Measurements from ENCODE around the gene AHCY. TPM values are rescaled to one million over a fixed set of nuclear protein-coding genes. Genes with fewer than 3 reads are reported as not detected.
"Not testable (repeated sequence)": the region's sequence is repeated elsewhere in the genome, so short reads cannot be mapped to it uniquely, and the experiment has no call there.

AHCY gene
- total and polyA plus RNA-seq, 7 experiments from 2014 or later: 19.1 to 62.9 (median 24.6) TPM

DNA sequence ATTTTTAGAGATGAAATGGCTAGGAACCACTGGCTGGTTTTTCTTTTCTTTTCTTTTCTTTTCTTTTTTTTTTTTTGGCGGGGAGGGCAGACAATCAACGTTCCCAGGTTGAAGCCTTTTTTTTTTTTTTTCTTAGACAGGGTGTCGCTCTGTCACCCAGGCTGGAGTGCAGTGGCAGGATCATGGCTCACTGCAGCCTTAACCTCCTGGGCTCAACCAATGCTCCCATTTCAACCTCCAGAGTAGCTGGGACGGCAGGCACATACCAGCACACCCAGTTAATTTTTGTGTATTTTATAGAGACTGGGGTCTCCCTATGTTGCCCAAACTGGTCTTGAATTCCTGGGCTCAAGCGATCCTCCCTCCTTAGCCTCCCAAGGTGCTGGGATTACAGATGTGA is 41.1 kb upstream of the AHCY start:
- H3K27me3 Mint-ChIP-seq: peaks cover 0 to 3% (median 0%) of the 10 kb centered on the region in 5 donors
- intact Hi-C loops (cut with micrococcal nuclease): no loop called here
- DNase-seq (no peak), ATAC-seq (no peak)
- H3K4me1 Mint-ChIP-seq: peaks cover 0 to 4% (median 0%) of the 10 kb centered on the region in 7 donors
- no peaks in the 10 kb centered on the region for H3K27me3 ChIP-seq (ENCODE audit: control insufficient read depth in 2 of 2, insufficient read depth in 2 of 2, low read length in 2 of 2)
- H3K9me3 Mint-ChIP-seq: no peaks in the 10 kb centered on the region
- H3K27ac ChIP-seq (ENCODE audit: low read depth, low read length): no peak overlapping the region
- no peaks in the 10 kb centered on the region for H3K36me3 ChIP-seq (ENCODE audit: control insufficient read depth in 2 of 3, insufficient read depth in 3 of 3, low read length in 3 of 3)
- H3K4me3 ChIP-seq (ENCODE audit: low read length): no peak overlapping the region
- H3K4me1 ChIP-seq (ENCODE audit: control insufficient read depth in 2 of 2, insufficient read depth in 2 of 2, low read length in 2 of 2): no peaks in the 10 kb centered on the region
- CTCF ChIA-PET: no interaction called here
- no peak overlapping the region for H3K4me3 Mint-ChIP-seq
- H3K36me3 Mint-ChIP-seq: no peaks in the 10 kb centered on the region
- peak overlapping the region in 1 of 9 donors; percentile 9 for H3K27ac Mint-ChIP-seq
- POLR2A ChIA-PET: no interaction called here
- H3K9me3 ChIP-seq (ENCODE audit: control insufficient read depth in 2 of 3, low read length in 3 of 3): no peaks in the 10 kb centered on the region

- Histone ChIP-seq H3K36me3 (ENCODE audit: control insufficient read depth in 2 of 3, insufficient read depth in 3 of 3, low read length in 3 of 3) (no peaks in the 10 kb centered on the region), H3K4me1 (ENCODE audit: control insufficient read depth in 2 of 2, insufficient read depth in 2 of 2, low read length in 2 of 2) (no peaks in the 10 kb centered on the region), H3K9me3 (ENCODE audit: control insufficient read depth in 2 of 3, low read length in 3 of 3) (no peaks in the 10 kb centered on the region), H3K4me3 (ENCODE audit: low read length) (no peak overlapping the region), H3K27me3 (ENCODE audit: control insufficient read depth in 2 of 2, insufficient read depth in 2 of 2, low read length in 2 of 2) (no peaks in the 10 kb centered on the region), H3K27ac (ENCODE audit: low read depth, low read length) (no peak overlapping the region)
- intact Hi-C loops (cut with micrococcal nuclease): no loop called here
- no peak for DNase-seq
- peaks cover 0 to 3% (median 0%) of the 10 kb centered on the region in 5 donors for H3K27me3 Mint-ChIP-seq
- ATAC-seq: no peak
- no peak overlapping the region for H3K4me3 Mint-ChIP-seq
- ChIA-PET POLR2A (interaction anchor here (0.6 kb wide), 1 partner anchor 365 kb away, joined by 3 read pairs; no protein-coding TSS in a partner anchor), CTCF (no interaction called here)
- no peaks in the 10 kb centered on the region for H3K36me3 Mint-ChIP-seq
- H3K4me1 Mint-ChIP-seq: peaks cover 0 to 4% (median 0%) of the 10 kb centered on the region in 7 donors
- peak overlapping the region in 2 of 9 donors; percentile 9 to 79 for H3K27ac Mint-ChIP-seq
- no peaks in the 10 kb centered on the region for H3K9me3 Mint-ChIP-seq
Observed at GRCh38 chr20:34343458-34344211, 40.5 kb upstream of the AHCY start.

- H3K36me3 ChIP-seq (ENCODE audit: control insufficient read depth in 2 of 3, insufficient read depth in 3 of 3, low read length in 3 of 3); H3K9me3 ChIP-seq (ENCODE audit: control insufficient read depth in 2 of 3, low read length in 3 of 3); H3K27ac ChIP-seq (ENCODE audit: low read depth, low read length); H3K4me3 Mint-ChIP-seq; H3K4me3 ChIP-seq (ENCODE audit: low read length); H3K27me3 ChIP-seq (ENCODE audit: control insufficient read depth in 2 of 2, insufficient read depth in 2 of 2, low read length in 2 of 2); H3K27ac Mint-ChIP-seq; H3K36me3 Mint-ChIP-seq; H3K9me3 Mint-ChIP-seq; CTCF ChIA-PET; H3K27me3 Mint-ChIP-seq; intact Hi-C loops (cut with micrococcal nuclease); H3K4me1 Mint-ChIP-seq; ATAC-seq; POLR2A ChIA-PET; DNase-seq: not testable (repeated sequence)
- H3K4me1 ChIP-seq (ENCODE audit: control insufficient read depth in 2 of 2, insufficient read depth in 2 of 2, low read length in 2 of 2): peaks cover 0 to 11% of the 10 kb centered on the region in 2 donors
Observed at GRCh38 chr20:34341199-34341598, 38.0 kb upstream of the AHCY start.

DNA sequence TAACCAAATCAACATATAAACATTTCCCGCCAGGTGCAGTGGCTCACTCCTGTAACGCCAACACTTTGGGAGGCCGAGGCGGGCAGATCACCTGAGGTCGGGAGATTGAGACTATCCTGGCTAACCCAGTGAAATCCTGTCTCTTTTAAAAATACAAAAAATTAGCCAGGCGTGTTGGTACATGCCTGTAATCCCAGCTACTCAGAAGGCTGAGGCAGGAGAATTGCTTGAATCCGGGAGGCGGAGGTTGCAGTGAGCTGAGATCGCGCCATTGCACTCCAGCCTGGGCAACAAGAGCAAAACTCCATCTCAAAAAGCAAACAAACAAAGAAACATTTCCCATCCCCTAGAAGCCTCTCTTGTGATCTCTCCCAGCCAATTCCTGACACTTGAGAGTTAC is 37.6 kb upstream of the AHCY start:
- H3K27me3 ChIP-seq (ENCODE audit: control insufficient read depth in 2 of 2, insufficient read depth in 2 of 2, low read length in 2 of 2); ATAC-seq; H3K36me3 Mint-ChIP-seq; intact Hi-C loops (cut with micrococcal nuclease); DNase-seq; H3K9me3 Mint-ChIP-seq; H3K36me3 ChIP-seq (ENCODE audit: control insufficient read depth in 2 of 3, insufficient read depth in 3 of 3, low read length in 3 of 3); H3K4me1 Mint-ChIP-seq; H3K27ac ChIP-seq (ENCODE audit: low read depth, low read length); H3K27ac Mint-ChIP-seq; POLR2A ChIA-PET; H3K4me3 ChIP-seq (ENCODE audit: low read length); H3K4me3 Mint-ChIP-seq; H3K27me3 Mint-ChIP-seq; CTCF ChIA-PET; H3K9me3 ChIP-seq (ENCODE audit: control insufficient read depth in 2 of 3, low read length in 3 of 3): not testable (repeated sequence)
- peaks cover 0 to 11% of the 10 kb centered on the region in 2 donors for H3K4me1 ChIP-seq (ENCODE audit: control insufficient read depth in 2 of 2, insufficient read depth in 2 of 2, low read length in 2 of 2)

- Mint-ChIP-seq H3K9me3 (no peaks in the 10 kb centered on the region), H3K4me3 (no peak overlapping the region), H3K27me3 (peaks cover 0 to 2% (median 0%) of the 10 kb centered on the region in 5 donors), H3K27ac (no peak overlapping the region), H3K4me1 (peaks cover 0 to 4% (median 0%) of the 10 kb centered on the region in 7 donors), H3K36me3 (no peaks in the 10 kb centered on the region)
- ChIA-PET CTCF (no interaction called here), POLR2A (no interaction called here)
- no peak for DNase-seq
- intact Hi-C loops (cut with micrococcal nuclease): no loop called here
- Histone ChIP-seq H3K9me3 (ENCODE audit: control insufficient read depth in 2 of 3, low read length in 3 of 3) (no peaks in the 10 kb centered on the region), H3K4me1 (ENCODE audit: control insufficient read depth in 2 of 2, insufficient read depth in 2 of 2, low read length in 2 of 2) (peaks cover 0 to 11% of the 10 kb centered on the region in 2 donors), H3K4me3 (ENCODE audit: low read length) (no peak overlapping the region), H3K27ac (ENCODE audit: low read depth, low read length) (no peak overlapping the region), H3K36me3 (ENCODE audit: control insufficient read depth in 2 of 3, insufficient read depth in 3 of 3, low read length in 3 of 3) (no peaks in the 10 kb centered on the region), H3K27me3 (ENCODE audit: control insufficient read depth in 2 of 2, insufficient read depth in 2 of 2, low read length in 2 of 2) (no peaks in the 10 kb centered on the region)
- ATAC-seq: peak; percentile 81
Observed at GRCh38 chr20:34337982-34338726, 35.0 kb upstream of the AHCY start.

- Histone ChIP-seq H3K9me3 (ENCODE audit: control insufficient read depth in 2 of 3, low read length in 3 of 3) (no peaks in the 10 kb centered on the region), H3K36me3 (ENCODE audit: control insufficient read depth in 2 of 3, insufficient read depth in 3 of 3, low read length in 3 of 3) (no peaks in the 10 kb centered on the region), H3K4me1 (ENCODE audit: control insufficient read depth in 2 of 2, insufficient read depth in 2 of 2, low read length in 2 of 2) (peaks cover 0 to 11% of the 10 kb centered on the region in 2 donors), H3K4me3 (ENCODE audit: low read length) (no peak overlapping the region), H3K27me3 (ENCODE audit: control insufficient read depth in 2 of 2, insufficient read depth in 2 of 2, low read length in 2 of 2) (no peaks in the 10 kb centered on the region), H3K27ac (ENCODE audit: low read depth, low read length) (no peak overlapping the region)
- Mint-ChIP-seq H3K27ac (no peak overlapping the region), H3K36me3 (no peaks in the 10 kb centered on the region), H3K4me3 (no peak overlapping the region), H3K27me3 (peaks cover 0 to 2% (median 0%) of the 10 kb centered on the region in 5 donors), H3K9me3 (no peaks in the 10 kb centered on the region), H3K4me1 (peaks cover 0 to 4% (median 0%) of the 10 kb centered on the region in 7 donors)
- POLR2A ChIA-PET: no interaction called here
- ATAC-seq (no peak), DNase-seq (no peak)
- intact Hi-C loops (cut with micrococcal nuclease): no loop called here
- CTCF ChIA-PET: interaction anchor here (1.2 kb wide), 1 partner anchor 25 kb away, joined by 4 read pairs; no protein-coding TSS in a partner anchor
Observed at GRCh38 chr20:34337544-34337943, 34.4 kb upstream of the AHCY start.

Data from naive thymus-derived CD4-positive, alpha-beta T cell (primary cell).